DMS 273 treated with DMSO at 0.1 percent for 48 hours (cell line): ENCODE measurements around the gene HS2ST1.

Experiments used
- DNase-seq: peaks from one replicate; lab custom pipeline; 2025; lab: John Stamatoyannopoulos, UW

The HS2ST1 gene

GRCh38 chr1:87140831-87141540 lies 226.6 kb downstream of the HS2ST1 start:
- DNase-seq: no peak

GRCh38 chr1:87141556-87141955 lies 227.1 kb downstream of the HS2ST1 start:
- no peak for DNase-seq

GRCh38 chr1:87143413-87144135 lies 229.1 kb downstream of the HS2ST1 start:
- DNase-seq: no peak

- DNase-seq: no peak
Observed at GRCh38 chr1:87144316-87144895, 230.0 kb downstream of the HS2ST1 start.

- no peak for DNase-seq
Observed at GRCh38 chr1:87144981-87145380, 230.5 kb downstream of the HS2ST1 start.

- DNase-seq: no peak
Observed at GRCh38 chr1:87146538-87146937, 232.1 kb downstream of the HS2ST1 start.

GRCh38 chr1:87146986-87147385 lies 232.6 kb downstream of the HS2ST1 start:
- DNase-seq: no peak

GRCh38 chr1:87147851-87148250 lies 233.4 kb downstream of the HS2ST1 start:
- no peak for DNase-seq

GRCh38 chr1:87148661-87149060 lies 234.2 kb downstream of the HS2ST1 start:
- DNase-seq: no peak

- DNase-seq: no peak
Observed at GRCh38 chr1:87149241-87150041, 235.0 kb downstream of the HS2ST1 start.

GRCh38 chr1:87150143-87150542 lies 235.7 kb downstream of the HS2ST1 start:
- DNase-seq: peak; percentile 8

- DNase-seq: no peak
Observed at GRCh38 chr1:87151500-87152421, 237.3 kb downstream of the HS2ST1 start.

GRCh38 chr1:87154384-87154783 lies 239.9 kb downstream of the HS2ST1 start:
- no peak for DNase-seq

- DNase-seq: no peak
Observed at GRCh38 chr1:87155170-87155569, 240.7 kb downstream of the HS2ST1 start.

GRCh38 chr1:87155648-87156047 lies 241.2 kb downstream of the HS2ST1 start:
- no peak for DNase-seq

GRCh38 chr1:87156124-87156523 lies 241.7 kb downstream of the HS2ST1 start:
- no peak for DNase-seq

- DNase-seq: no peak
Observed at GRCh38 chr1:87159378-87159915, 245.0 kb downstream of the HS2ST1 start.
